GM21825 (cell line): ENCODE results near the gene MALRD1.
"Not testable (repeated sequence)": the region's sequence is repeated elsewhere in the genome, so short reads cannot be mapped to it uniquely, and the experiment has no call there.

Experiments
- ATAC-seq: cut with Tn5 transposase; IDR thresholded peaks from one replicate; pipeline ENCODE4 v1.9.1; 2021; ENCODE audit warnings: mild to moderate bottlenecking, moderate library complexity; ENCODE audit not compliant: unreplicated experiment

The MALRD1 gene

DNA sequence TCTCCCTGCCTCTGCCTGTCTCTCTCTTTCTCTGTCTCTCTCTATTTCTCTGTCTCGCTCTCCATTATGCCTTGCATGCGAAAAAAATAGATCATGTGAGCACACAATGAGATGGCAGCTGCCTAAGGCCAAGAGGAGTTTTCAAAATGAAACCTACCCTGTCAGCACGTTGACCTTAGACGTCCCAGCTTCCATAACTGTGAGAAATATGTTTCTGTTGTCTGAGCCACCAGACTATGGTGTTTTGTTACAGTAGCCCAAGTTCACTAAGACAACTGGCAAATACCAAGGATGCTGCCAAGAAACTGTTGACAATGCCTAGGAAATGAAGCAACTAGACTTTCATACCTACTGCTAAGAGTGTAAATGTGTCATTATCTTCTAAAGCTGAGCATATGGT is 697.1 kb downstream of the MALRD1 start:
- ATAC-seq: no peak

DNA sequence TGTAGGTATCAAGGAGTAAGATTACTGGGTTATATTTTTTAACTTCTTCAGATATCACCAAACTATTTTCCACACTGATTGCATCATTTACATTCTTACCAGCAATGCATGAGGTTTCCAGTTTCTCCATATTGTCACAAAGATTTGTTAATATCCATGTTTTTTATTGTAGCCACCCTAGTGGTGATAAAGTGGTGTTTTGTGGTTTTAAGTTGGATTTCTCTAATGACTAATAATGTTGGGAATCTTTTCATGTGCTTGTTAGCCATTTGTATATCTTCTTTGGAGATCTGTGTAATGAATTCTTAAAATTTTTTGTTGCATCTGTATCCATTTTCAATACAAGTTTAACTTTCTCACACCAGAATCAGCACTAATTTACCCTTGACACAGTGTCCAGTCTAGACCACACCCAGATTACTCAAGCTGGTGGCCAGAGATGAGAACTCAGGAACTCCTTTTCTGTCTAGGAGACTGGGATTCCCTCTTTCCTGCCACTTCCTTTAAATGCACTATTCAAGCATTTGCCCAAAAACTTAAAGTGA is 700.7 kb downstream of the MALRD1 start:
- no peak for ATAC-seq

DNA sequence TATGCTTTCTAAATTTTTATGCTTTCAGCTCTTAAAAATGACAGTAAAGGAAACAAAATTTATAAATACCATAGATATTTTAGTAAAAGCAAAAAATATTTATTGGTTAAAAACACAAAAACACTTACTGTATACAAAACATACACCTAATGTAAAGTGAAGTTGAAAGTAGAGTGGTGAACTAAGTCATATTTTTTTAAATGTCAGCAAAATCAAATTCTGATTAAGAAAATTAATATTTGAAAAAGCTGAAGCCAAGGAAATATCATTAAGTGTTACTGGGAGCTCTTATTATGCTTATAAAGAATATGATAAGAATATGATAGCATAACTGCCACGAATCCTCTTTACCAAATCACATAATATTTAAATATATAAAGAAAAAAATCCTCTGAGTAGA is 702.4 kb downstream of the MALRD1 start:
- no peak for ATAC-seq

DNA sequence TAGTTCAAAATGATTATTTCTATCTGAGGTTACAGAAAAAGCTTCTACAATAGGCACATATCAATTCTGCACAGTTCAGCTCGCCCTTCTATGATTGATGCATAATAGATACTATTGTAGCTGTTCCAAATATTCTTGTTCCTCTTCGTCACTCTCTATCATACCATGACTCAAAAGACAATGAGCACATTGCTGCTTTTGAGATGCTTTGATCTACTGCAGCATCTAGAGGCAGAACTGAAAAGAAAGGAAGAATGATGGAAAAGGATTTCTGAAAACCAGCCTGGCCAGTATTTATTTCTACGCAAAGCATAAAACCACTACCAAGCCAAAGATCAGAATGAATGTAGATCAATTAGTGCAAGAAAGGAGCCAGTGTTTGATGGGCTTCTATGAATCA is 708.3 kb downstream of the MALRD1 start:
- ATAC-seq: no peak

DNA sequence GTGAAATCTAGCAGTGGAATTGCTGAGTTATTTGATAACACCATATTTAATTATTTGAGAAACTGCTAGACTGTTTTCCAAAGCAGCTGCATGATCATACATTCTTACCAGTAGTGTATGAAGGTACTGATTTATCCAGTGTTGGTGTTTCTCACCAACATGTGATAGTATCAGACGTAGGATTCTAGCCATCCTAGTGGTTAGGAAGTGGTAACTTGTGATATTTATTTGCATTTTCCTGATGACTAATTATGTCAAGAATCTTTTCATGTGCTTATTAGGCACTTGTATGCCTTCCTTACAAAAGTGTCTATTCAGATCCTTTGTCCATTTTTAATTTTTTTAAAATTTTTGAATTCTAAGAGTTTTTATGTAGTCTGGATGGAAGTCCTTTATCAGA is 713.4 kb downstream of the MALRD1 start:
- ATAC-seq: no peak

DNA sequence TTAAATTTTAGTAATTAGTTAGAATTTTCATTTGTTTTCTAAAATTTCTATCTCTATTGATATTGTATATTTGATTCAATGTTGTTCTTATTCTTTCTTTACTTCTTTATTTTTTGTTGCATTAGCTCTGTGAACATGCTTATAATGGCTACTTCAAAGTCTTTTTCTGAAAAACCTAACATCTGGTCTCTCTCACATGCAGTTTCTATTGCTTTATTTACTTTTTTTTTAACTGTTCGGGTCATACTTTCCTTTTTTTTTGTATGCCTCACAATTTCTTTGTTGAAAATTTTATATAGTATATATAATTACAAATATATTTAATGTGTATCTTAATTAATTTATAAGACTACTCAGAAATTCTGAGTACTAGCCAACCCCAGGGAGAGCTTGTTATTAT is 715.5 kb downstream of the MALRD1 start:
- ATAC-seq: no peak

DNA sequence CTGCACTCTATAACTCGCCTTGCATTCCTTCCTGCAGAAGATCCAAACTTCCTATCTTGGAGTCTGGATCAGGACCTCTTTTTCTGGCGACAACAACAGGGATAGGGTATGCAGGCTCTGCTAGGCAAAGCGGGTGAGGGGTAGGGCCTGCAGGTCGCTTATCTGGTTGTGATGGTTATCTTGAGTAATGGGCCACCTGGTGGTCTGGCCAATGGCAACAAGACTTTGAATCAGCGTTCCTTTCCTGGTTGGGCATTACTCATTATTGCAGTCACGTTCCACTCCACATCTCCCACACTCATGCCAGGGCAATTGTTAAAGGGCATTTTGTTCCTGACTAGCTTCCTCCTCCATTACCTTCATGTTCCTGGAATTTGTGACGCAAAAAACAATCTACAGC is 719.3 kb downstream of the MALRD1 start:
- ATAC-seq: no peak

DNA sequence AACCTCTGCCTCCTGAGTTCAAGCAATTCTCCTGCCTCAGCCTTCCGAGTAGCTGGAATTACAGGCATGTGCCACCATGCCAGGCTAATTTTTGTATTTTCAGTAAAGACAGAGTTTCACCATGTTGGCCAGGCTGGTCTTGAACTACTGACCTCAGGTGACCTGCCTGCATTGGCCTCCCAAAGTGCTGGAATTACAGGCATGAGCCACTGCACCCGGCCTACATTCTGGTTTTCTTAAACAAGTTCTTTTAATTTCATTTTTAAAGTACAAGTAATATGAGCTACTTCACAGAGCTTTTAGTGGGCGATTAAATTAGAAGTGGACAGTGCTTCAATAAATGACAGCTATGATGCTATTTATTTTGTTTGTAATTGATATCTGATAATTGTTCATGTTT is 721.2 kb downstream of the MALRD1 start:
- ATAC-seq: not testable (repeated sequence)

DNA sequence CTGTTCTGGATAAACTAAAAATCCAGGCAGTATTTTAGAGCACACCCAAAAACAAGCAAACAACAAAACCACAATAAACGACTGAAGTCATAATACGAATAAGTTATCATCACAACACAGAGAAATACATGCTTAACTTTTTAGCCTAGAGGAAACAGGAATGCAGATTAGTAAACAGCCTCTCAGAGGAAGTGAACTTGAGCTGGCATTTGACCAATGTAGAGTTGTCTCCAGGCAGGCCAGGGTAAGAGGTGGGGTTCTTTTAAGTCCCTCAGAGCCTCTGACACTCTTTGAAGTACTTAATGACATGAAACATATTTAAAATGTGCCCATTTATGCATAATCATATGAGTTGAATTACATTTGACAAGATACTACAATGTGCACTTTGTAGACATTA is 724.4 kb downstream of the MALRD1 start:
- ATAC-seq: no peak

DNA sequence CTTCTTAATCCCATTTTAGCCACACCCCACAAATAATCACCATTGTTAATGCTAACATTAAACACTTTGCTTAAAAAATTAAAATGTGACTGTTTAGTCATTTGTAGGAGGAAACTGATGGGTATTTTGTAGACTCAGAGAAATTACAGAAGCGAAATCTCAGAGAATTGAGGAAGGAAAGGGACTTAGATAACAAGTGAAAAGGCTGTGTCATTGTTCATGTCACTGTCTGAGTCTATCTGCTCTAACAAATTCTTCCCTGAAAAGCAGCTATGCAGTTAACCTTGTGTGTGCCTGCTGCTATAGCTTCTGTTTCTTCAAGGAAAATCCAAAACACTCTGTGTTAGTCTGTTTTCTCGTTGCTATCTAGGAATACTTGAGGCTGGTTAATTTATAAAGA is 726.7 kb downstream of the MALRD1 start:
- no peak for ATAC-seq

DNA sequence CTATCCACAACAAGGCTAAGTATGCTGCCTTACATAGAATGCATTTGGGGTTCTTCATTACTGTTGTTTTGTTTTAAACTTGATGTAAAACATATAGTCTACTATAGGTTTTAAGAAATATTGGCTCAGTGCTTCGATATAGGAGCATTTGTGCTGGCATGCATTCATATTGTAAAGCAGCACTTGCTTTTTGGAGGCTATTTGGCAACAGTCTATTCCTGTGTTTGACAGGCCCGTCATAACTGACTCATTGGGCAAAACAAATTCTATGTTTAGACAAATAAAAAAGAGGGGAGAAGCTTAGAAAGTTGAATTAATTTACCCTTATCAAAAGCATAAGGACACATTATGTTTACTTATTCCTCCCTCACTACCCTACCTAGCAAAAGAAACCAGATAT is 729.2 kb downstream of the MALRD1 start:
- ATAC-seq: no peak

DNA sequence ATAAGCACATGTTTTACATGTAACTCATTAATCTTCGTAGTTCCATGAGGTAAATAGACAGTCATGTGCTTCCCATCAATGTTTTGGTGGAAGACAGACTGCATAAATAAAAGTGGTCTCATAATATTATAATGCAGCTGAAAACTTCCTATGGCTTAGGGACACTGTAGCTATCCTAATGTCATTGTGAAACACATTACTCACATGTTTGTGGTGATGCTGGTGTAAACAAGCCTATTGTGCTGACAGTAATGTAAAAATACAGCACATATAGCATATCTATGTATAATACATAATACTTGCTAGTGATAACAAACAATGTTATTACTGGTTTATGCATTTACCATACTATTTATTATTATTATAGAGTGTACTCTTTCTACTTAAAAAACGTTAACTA is 730.4 kb downstream of the MALRD1 start:
- ATAC-seq: no peak

DNA sequence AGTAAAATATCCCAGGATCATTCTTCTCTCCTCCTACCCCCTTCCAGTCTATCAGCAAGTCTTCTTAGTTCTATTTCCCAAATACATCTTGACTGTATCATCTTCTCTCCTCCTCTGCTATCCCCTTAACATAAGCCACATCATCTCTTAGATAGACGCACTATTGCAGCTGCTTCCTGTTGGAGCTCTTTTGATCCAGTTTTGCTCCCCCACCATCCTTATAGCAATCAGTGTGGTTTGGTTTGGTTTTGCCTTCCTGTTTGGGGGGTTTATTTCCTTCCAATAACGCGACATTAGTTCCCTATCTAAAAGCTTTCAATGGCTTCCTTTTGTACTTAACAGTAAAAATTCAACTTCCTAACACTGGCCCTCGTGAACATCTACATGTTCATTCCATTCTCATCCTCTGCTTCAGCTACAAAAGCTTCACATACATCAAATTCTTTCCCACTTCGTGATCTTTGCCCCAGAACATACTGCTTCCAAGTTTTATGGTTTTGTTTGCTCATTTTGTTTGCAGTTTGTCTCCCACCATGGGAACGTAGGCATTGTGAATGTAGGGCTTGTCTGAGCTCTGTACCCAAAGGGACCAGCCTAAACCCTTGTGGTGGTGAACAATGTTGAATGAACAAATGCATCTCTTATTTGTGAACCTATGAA is 734.0 kb downstream of the MALRD1 start:
- ATAC-seq: no peak

DNA sequence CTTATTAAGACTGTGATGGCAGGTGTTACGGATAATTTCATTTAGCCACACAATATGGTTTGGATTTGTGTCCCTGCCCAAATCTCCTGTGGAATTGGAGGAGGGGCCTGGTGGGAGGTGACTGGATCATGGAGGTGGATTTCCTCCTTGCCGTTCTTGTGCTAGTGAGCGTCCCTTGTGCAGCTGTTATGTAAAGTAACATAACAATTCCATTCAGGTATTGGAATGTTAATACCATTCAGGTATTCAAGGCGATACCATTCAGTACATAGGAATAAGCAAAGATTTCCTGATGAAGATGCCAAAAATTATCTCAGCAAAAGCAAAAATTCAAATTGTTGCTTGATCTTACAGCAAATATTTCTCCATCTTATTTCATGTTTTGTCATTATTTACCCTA is 735.1 kb downstream of the MALRD1 start:
- no peak for ATAC-seq
